Measurements from ENCODE around the gene RABGAP1L. TPM values are rescaled to one million over a fixed set of nuclear protein-coding genes. Genes with fewer than 3 reads are reported as not detected.

Gene RABGAP1L
- polyA plus RNA-seq, 1 donor (not counting 4 experiments of a cell fraction or from before 2014, with no cell fraction given): 24.2 TPM

GRCh38 chr1:174654560-174654959, 495.2 kb downstream of the RABGAP1L start:
- Histone ChIP-seq H3K27me3 (ENCODE audit: control insufficient read depth, extremely low read depth, insufficient read depth, low read length) (no peaks in the 10 kb centered on the region), H3K9me1 (ENCODE audit: control insufficient read depth, extremely low read depth, insufficient read depth, low read length) (no peaks in the 10 kb centered on the region), H3K4me3 (ENCODE audit: control insufficient read depth in 2 of 3, extremely low read depth in 1 of 3, insufficient read depth in 2 of 3, low read depth in 1 of 3, low read length in 3 of 3) (no peak overlapping the region), H3K79me2 (ENCODE audit: control insufficient read depth, insufficient read depth, low read length) (no peaks in the 10 kb centered on the region), H3K36me3 (ENCODE audit: control insufficient read depth in 2 of 2, extremely low read depth in 1 of 2, insufficient read depth in 2 of 2, low read length in 2 of 2) (no peaks in the 10 kb centered on the region), H3K9ac (ENCODE audit: control insufficient read depth, extremely low read depth, insufficient read depth, low read length) (no peak overlapping the region), H3K27ac (ENCODE audit: control insufficient read depth, insufficient read depth, low read length) (no peak overlapping the region), H4K20me1 (ENCODE audit: control insufficient read depth, extremely low read depth, insufficient read depth, low read length) (no peaks in the 10 kb centered on the region), H3K4me1 (ENCODE audit: control insufficient read depth, extremely low read depth, insufficient read depth, low read length) (peaks cover 6% of the 10 kb centered on the region), H3K4me2 (ENCODE audit: control insufficient read depth, extremely low read depth, insufficient read depth, low read depth, low read length) (no peak overlapping the region), H3K9me3 (ENCODE audit: control insufficient read depth, low read depth, low read length) (no peaks in the 10 kb centered on the region), H2AFZ (ENCODE audit: control insufficient read depth, low read length) (no peak overlapping the region)
- no peak for TF ChIP-seq CTCF (optimal IDR thresholded peaks at IDR 0.05 in 1 of 3, IDR thresholded peaks at IDR 0.05 in 1 of 3, conservative IDR thresholded peaks at IDR 0.05 in 1 of 3; ENCODE audit: extremely low read depth in 1 of 3, insufficient read depth in 2 of 3, low read length in 3 of 3)
- no peak for TF ChIP-seq EZH2 (IDR thresholded peaks at IDR 0.05; ENCODE audit: low read length)
- dilution Hi-C loops (cut with MboI; ENCODE audit: extremely low pct_ligation_motif_present, low sequenced_read_pairs): no loop called here
- no peak for FAIRE-seq
- no peak for DNase-seq (ENCODE audit: low read depth, low spot score)

- dilution Hi-C loops (cut with MboI; ENCODE audit: extremely low pct_ligation_motif_present, low sequenced_read_pairs): no loop called here
- no peak for DNase-seq (ENCODE audit: low read depth, low spot score)
- Histone ChIP-seq H3K36me3 (ENCODE audit: control insufficient read depth in 2 of 2, extremely low read depth in 1 of 2, insufficient read depth in 2 of 2, low read length in 2 of 2) (no peaks in the 10 kb centered on the region), H3K9me1 (ENCODE audit: control insufficient read depth, extremely low read depth, insufficient read depth, low read length) (no peaks in the 10 kb centered on the region), H3K9me3 (ENCODE audit: control insufficient read depth, low read depth, low read length) (no peaks in the 10 kb centered on the region), H3K27me3 (ENCODE audit: control insufficient read depth, extremely low read depth, insufficient read depth, low read length) (no peaks in the 10 kb centered on the region), H2AFZ (ENCODE audit: control insufficient read depth, low read length) (no peak overlapping the region), H3K27ac (ENCODE audit: control insufficient read depth, insufficient read depth, low read length) (no peak overlapping the region), H3K4me2 (ENCODE audit: control insufficient read depth, extremely low read depth, insufficient read depth, low read depth, low read length) (no peak overlapping the region), H3K9ac (ENCODE audit: control insufficient read depth, extremely low read depth, insufficient read depth, low read length) (no peak overlapping the region), H3K4me3 (ENCODE audit: control insufficient read depth in 2 of 3, extremely low read depth in 1 of 3, insufficient read depth in 2 of 3, low read depth in 1 of 3, low read length in 3 of 3) (no peak overlapping the region), H3K79me2 (ENCODE audit: control insufficient read depth, insufficient read depth, low read length) (no peaks in the 10 kb centered on the region), H3K4me1 (ENCODE audit: control insufficient read depth, extremely low read depth, insufficient read depth, low read length) (peaks cover 12% of the 10 kb centered on the region), H4K20me1 (ENCODE audit: control insufficient read depth, extremely low read depth, insufficient read depth, low read length) (no peaks in the 10 kb centered on the region)
- no peak for FAIRE-seq
- TF ChIP-seq EZH2 (IDR thresholded peaks at IDR 0.05; ENCODE audit: low read length): no peak
- no peak for TF ChIP-seq CTCF (optimal IDR thresholded peaks at IDR 0.05 in 1 of 3, IDR thresholded peaks at IDR 0.05 in 1 of 3, conservative IDR thresholded peaks at IDR 0.05 in 1 of 3; ENCODE audit: extremely low read depth in 1 of 3, insufficient read depth in 2 of 3, low read length in 3 of 3)
These were observed 497.2 kb downstream of the RABGAP1L start for GRCh38 chr1:174656409-174657059.

Measured in keratinocyte (primary cell).